Measurements from ENCODE around the gene CHL1.

Gene CHL1, protein sequence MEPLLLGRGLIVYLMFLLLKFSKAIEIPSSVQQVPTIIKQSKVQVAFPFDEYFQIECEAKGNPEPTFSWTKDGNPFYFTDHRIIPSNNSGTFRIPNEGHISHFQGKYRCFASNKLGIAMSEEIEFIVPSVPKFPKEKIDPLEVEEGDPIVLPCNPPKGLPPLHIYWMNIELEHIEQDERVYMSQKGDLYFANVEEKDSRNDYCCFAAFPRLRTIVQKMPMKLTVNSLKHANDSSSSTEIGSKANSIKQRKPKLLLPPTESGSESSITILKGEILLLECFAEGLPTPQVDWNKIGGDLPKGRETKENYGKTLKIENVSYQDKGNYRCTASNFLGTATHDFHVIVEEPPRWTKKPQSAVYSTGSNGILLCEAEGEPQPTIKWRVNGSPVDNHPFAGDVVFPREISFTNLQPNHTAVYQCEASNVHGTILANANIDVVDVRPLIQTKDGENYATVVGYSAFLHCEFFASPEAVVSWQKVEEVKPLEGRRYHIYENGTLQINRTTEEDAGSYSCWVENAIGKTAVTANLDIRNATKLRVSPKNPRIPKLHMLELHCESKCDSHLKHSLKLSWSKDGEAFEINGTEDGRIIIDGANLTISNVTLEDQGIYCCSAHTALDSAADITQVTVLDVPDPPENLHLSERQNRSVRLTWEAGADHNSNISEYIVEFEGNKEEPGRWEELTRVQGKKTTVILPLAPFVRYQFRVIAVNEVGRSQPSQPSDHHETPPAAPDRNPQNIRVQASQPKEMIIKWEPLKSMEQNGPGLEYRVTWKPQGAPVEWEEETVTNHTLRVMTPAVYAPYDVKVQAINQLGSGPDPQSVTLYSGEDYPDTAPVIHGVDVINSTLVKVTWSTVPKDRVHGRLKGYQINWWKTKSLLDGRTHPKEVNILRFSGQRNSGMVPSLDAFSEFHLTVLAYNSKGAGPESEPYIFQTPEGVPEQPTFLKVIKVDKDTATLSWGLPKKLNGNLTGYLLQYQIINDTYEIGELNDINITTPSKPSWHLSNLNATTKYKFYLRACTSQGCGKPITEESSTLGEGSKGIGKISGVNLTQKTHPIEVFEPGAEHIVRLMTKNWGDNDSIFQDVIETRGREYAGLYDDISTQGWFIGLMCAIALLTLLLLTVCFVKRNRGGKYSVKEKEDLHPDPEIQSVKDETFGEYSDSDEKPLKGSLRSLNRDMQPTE (N-terminal part only)

GRCh38 chr3:196311-197148, at the start of gene CHL1:
Gene CHL1, plus strand, starts transcription at chr3:196763. Its CDS starts 123,014 bp downstream, at chr3:319777.
- Histone ChIP-seq H3K36me3 (ENCODE audit: insufficient read depth, low read length) (no peaks in the 10 kb centered on the region), H3K9me3 (ENCODE audit: control insufficient read depth, insufficient read depth, low read length) (no peaks in the 10 kb centered on the region), H3K9ac (ENCODE audit: low read depth, low read length) (peak within 1 kb of the TSS; percentile 63; the same call in 1 of the 2 replicates), H3K4me1 (ENCODE audit: insufficient read depth, low read length) (no peaks in the 10 kb centered on the region)

- Histone ChIP-seq H3K4me1 (ENCODE audit: insufficient read depth, low read length) (no peaks in the 10 kb centered on the region), H3K36me3 (ENCODE audit: insufficient read depth, low read length) (no peaks in the 10 kb centered on the region), H3K9me3 (ENCODE audit: control insufficient read depth, insufficient read depth, low read length) (no peaks in the 10 kb centered on the region)
Observed at GRCh38 chr3:151614-152189, 44.9 kb upstream of the CHL1 start.

DNA sequence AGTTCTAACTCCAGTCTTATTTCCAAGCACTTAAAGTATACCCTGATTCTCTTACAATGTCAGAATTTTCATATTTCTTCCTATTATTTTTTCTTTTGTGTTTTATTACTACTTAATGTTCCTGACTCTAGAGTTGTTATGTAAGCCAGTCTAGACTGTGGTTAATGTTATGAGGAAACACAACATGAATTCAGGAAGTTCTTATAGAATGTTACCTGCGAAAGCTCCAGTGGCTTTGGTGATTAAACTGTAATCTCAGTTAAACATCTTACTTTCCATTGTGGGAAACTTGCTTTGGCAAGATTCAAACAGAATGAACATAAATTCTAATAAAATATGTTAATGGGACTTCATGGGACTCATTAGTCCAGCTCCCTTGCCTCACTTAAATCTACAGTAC, 36.6 kb upstream of the CHL1 start:
- H3K4me1 ChIP-seq (ENCODE audit: insufficient read depth, low read length) = no peaks in the 10 kb centered on the region
- H3K36me3 ChIP-seq (ENCODE audit: insufficient read depth, low read length) = no peaks in the 10 kb centered on the region
- H3K9ac ChIP-seq (ENCODE audit: low read depth, low read length) = no peak overlapping the region

More at GRCh38 chr3:151614-152189, 44.9 kb upstream of the CHL1 start:
- no peak overlapping the region for H3K9ac ChIP-seq (ENCODE audit: low read depth, low read length)

DNA sequence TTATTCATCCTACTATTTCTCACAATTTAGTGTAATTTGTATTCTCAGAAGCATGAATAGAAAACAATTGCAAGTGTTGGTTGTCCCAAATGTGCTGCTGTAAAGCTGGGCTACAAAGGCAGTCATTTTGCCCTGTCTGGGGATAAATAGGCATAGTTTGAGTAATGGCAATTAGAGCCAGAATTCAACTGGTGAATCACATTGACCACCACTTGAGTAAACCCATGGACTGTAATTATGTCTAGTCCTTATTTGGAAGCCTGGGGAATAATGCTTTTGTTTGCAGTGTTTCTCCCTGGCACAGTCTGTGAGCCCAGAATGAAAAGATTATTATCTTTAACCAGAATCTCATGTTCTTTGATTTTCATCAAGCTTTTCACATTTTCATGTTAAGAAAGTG, 30.5 kb upstream of the CHL1 start:
- no peaks in the 10 kb centered on the region for H3K4me1 ChIP-seq (ENCODE audit: insufficient read depth, low read length)
- H3K9me3 ChIP-seq (ENCODE audit: control insufficient read depth, insufficient read depth, low read length) = no peaks in the 10 kb centered on the region

More for the DNA sequence above, 36.6 kb upstream of the CHL1 start:
- H3K9me3 ChIP-seq (ENCODE audit: control insufficient read depth, insufficient read depth, low read length) = no peaks in the 10 kb centered on the region

DNA sequence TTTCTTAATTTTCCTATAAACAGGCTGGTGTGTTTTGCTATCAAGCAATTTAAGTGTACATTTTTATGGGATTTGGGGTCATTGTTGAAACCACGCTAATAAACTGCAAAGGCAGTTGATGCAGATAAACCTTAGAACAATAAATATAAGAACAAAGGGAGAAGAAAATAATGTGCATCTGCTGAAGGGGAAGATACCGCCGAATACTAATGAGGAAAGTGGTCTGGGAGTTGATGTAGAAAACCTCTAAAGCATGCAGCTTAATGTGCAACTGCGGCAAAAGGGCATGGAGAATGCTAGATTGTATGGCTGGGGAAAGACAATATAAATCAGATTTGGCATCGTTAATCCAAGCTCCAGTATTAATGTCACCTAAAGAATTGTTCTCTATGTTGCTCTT, 29.8 kb upstream of the CHL1 start:
- Histone ChIP-seq H3K9me3 (ENCODE audit: control insufficient read depth, insufficient read depth, low read length) (no peaks in the 10 kb centered on the region), H3K4me1 (ENCODE audit: insufficient read depth, low read length) (no peaks in the 10 kb centered on the region), H3K36me3 (ENCODE audit: insufficient read depth, low read length) (no peaks in the 10 kb centered on the region), H3K9ac (ENCODE audit: low read depth, low read length) (no peak overlapping the region)

More for the DNA sequence above, 30.5 kb upstream of the CHL1 start:
- H3K9ac ChIP-seq (ENCODE audit: low read depth, low read length) = no peak overlapping the region
- H3K36me3 ChIP-seq (ENCODE audit: insufficient read depth, low read length) = no peaks in the 10 kb centered on the region

DNA sequence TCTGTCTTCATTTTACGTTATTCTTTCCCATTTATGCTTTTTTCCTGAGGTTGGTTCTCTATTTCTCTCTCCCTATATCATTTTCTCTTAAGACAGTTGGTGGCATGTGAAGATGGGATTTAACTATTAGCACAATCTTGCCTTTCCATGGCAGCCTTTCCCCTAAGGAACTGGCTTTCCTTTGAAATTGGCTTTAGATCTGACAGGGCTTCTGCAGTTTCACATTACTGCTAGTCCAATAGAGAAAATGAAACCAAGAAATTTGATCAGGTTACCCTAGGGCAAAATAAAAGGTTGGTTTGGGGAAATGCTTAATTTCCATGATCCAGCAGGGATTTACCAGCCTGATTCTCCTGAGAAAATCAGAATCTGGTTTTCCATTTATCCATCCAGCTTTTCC, 22.7 kb upstream of the CHL1 start:
- no peak overlapping the region for H3K9ac ChIP-seq (ENCODE audit: low read depth, low read length)
- no peaks in the 10 kb centered on the region for H3K4me1 ChIP-seq (ENCODE audit: insufficient read depth, low read length)
- no peaks in the 10 kb centered on the region for H3K9me3 ChIP-seq (ENCODE audit: control insufficient read depth, insufficient read depth, low read length)
- no peaks in the 10 kb centered on the region for H3K36me3 ChIP-seq (ENCODE audit: insufficient read depth, low read length)

- no peak overlapping the region for H3K9ac ChIP-seq (ENCODE audit: low read depth, low read length)
- no peaks in the 10 kb centered on the region for H3K36me3 ChIP-seq (ENCODE audit: insufficient read depth, low read length)
- no peaks in the 10 kb centered on the region for H3K4me1 ChIP-seq (ENCODE audit: insufficient read depth, low read length)
- 0 out of 2 replicates have a peak, but pooled peaks cover 3% of the 10 kb centered on the region for H3K9me3 ChIP-seq (ENCODE audit: control insufficient read depth, insufficient read depth, low read length)
Observed at GRCh38 chr3:184976-185375, 11.6 kb upstream of the CHL1 start.

- H3K9ac ChIP-seq (ENCODE audit: low read depth, low read length) = no peak overlapping the region; the same call in 1 of the 2 replicates
- H3K9me3 ChIP-seq (ENCODE audit: control insufficient read depth, insufficient read depth, low read length) = 0 out of 2 replicates have a peak, but pooled peaks cover 3% of the 10 kb centered on the region
- no peaks in the 10 kb centered on the region for H3K4me1 ChIP-seq (ENCODE audit: insufficient read depth, low read length)
- H3K36me3 ChIP-seq (ENCODE audit: insufficient read depth, low read length) = no peaks in the 10 kb centered on the region
Observed at GRCh38 chr3:192215-192929, 4.2 kb upstream of the CHL1 start.

- no peaks in the 10 kb centered on the region for H3K36me3 ChIP-seq (ENCODE audit: insufficient read depth, low read length)
- H3K4me1 ChIP-seq (ENCODE audit: insufficient read depth, low read length) = no peaks in the 10 kb centered on the region
- no peaks in the 10 kb centered on the region for H3K9me3 ChIP-seq (ENCODE audit: control insufficient read depth, insufficient read depth, low read length)
- H3K9ac ChIP-seq (ENCODE audit: low read depth, low read length) = no peak overlapping the region
Observed at GRCh38 chr3:194001-194400, 2.6 kb upstream of the CHL1 start.

DNA sequence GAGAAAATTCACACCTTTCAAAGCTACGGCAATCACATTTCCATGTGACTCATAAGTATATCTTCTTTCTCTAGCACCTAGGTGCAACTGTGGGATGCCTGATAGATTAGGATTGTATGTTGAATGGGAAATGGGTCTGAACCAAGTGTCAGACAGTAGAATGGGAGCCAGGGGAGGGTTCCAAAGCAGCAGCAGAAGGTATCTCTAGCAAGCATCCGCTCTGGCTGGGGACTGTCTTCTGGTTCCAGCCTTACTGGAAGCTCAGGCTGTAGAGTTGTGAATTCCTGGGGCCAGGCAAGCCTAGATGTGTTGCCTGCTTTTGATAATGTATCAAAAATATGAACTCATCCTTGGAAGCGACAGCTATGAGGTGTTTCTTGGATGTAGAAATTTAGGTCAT, 2.1 kb upstream of the CHL1 start:
- no peaks in the 10 kb centered on the region for H3K9me3 ChIP-seq (ENCODE audit: control insufficient read depth, insufficient read depth, low read length)
- no peaks in the 10 kb centered on the region for H3K36me3 ChIP-seq (ENCODE audit: insufficient read depth, low read length)
- H3K4me1 ChIP-seq (ENCODE audit: insufficient read depth, low read length) = no peaks in the 10 kb centered on the region
- H3K9ac ChIP-seq (ENCODE audit: low read depth, low read length) = no peak overlapping the region

- Histone ChIP-seq H3K9me3 (ENCODE audit: control insufficient read depth, insufficient read depth, low read length) (no peaks in the 10 kb centered on the region), H3K4me1 (ENCODE audit: insufficient read depth, low read length) (no peaks in the 10 kb centered on the region), H3K9ac (ENCODE audit: low read depth, low read length) (no peak overlapping the region), H3K36me3 (ENCODE audit: insufficient read depth, low read length) (no peaks in the 10 kb centered on the region)
Observed at GRCh38 chr3:195666-196065, 897 bp upstream of the CHL1 start.

DNA sequence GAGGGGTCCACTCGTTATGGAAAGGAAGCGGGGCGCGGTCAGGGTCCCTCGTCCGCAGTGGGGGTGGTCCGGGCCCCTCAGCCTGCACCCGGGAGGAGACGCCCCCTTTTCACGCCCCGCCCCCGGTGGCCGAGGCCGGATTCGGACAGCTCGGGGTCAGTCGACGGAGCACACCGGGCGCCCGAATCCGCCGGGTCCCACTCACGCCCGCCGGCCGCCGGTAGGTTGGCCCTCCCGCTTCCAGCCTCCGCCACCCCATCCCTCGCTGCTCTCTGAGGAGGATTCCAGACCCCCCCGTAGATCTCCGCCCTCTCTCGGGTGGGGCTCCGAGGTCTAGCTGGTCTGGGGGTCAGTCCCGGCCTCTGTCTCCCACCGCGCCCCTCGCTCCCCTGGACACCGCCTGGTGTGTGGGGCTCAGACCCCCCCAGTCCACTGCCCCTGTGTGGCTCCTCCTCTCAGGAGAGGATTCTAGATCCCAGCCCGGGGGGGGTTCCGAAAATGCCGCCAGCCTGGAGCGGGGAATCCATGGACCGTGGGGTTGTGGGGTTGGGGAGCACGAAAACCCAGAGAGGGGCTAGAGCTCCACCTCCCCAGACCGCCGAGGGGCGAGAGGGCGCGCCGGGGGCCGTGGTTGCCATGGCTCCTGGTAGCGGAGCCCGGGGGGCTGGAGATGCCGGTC, 725 bp downstream of the CHL1 start:
- H3K4me1 ChIP-seq (ENCODE audit: insufficient read depth, low read length) = no peaks in the 10 kb centered on the region
- H3K9me3 ChIP-seq (ENCODE audit: control insufficient read depth, insufficient read depth, low read length) = no peaks in the 10 kb centered on the region
- peak overlapping the region; percentile 63; the same call in 1 of the 2 replicates for H3K9ac ChIP-seq (ENCODE audit: low read depth, low read length)
- H3K36me3 ChIP-seq (ENCODE audit: insufficient read depth, low read length) = no peaks in the 10 kb centered on the region
